Activated naive CD4-positive, alpha-beta T cell treated with anti-CD3 and anti-CD28 coated beads, Interleukin-2, amount 50 U/mL, for 72 hours (primary cell): ENCODE measurements around the gene STAU1. TPM values are rescaled to one million over a fixed set of nuclear protein-coding genes. Genes with fewer than 3 reads are reported as not detected.
"Not testable (repeated sequence)": the region's sequence is repeated elsewhere in the genome, so short reads cannot be mapped to it uniquely, and the experiment has no call there.

Experiments used
- ATAC-seq, 2 donors: fragments of 150-1000 bp; cut with Tn5 transposase; 2 replicates each; pipeline ENCODE4 v1.10.0; 2021; ENCODE audit warnings: mild to moderate bottlenecking in 2 of 2, moderate library complexity in 2 of 2
- DNase-seq, 2 donors: peaks; one replicate each; pipeline ENCODE4 v3.0.0; 2021 to 2022; ENCODE audit warnings: low spot score in 2 of 2
- H3K27ac Mint-ChIP-seq, 2 donors: one replicate each; pipeline ENCODE4 v1.8.0; 2022; ENCODE audit warnings: mild to moderate bottlenecking in 2 of 2, mixed read lengths in 2 of 2
- H3K36me3 Mint-ChIP-seq, 2 donors: one replicate each; pipeline ENCODE4 v1.8.0; 2022; ENCODE audit warnings: mixed read lengths in 2 of 2
- H3K9me3 Mint-ChIP-seq, 2 donors: one replicate each; pipeline ENCODE4 v1.8.0; 2022; ENCODE audit warnings: mixed read lengths in 2 of 2
- total RNA-seq, 2 donors: library from RNA; stranded (reverse); gene quantifications; one replicate each; pipeline ENCODE4 v1.2.3, GENCODE V29; 2022

STAU1 gene
- 10 to 100 TPM; 61.1 to 98.9 TPM for total RNA-seq

GRCh38 chr20:49187851-49188641, at the start of gene STAU1:
STAU1 (minus strand) TSS chr20:49188334; CDS start chr20:49166201, 22,133 bp downstream.
- DNase-seq (peak; percentile 90 to 96), ATAC-seq (peak; percentile 97)
- peak within 1 kb of the TSS; percentile 84 to 90 for H3K27ac Mint-ChIP-seq
- H3K9me3 Mint-ChIP-seq, result no peaks in the 10 kb centered on the region
- H3K36me3 Mint-ChIP-seq, result peaks cover 5 to 23% of the 10 kb centered on the region in 2 donors

DNA sequence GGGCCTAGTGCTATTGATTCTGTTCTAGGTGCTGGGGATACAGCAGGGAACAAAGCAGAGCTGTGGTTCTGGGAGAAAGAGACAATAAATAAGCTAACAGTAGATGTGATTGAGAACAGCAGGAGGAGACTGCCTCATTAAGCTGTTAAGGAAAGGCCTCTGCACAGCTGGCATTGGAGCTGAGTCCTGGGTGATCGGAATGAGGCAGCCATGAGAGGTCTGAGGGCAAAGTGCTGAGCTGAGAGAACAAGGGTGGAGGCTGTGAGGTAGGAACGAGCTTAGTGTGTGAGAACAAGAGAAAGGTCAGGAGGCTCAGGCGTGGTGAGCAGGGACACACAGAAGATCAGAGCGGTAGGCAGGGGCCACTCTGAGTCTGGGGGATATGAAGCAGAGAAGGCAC, 49.4 kb upstream of the STAU1 start:
- peak overlapping the region in 1 of 2 donors; percentile 16 for H3K27ac Mint-ChIP-seq
- no peaks in the 10 kb centered on the region for H3K9me3 Mint-ChIP-seq
- ATAC-seq (no peak), DNase-seq (no peak)
- peaks cover 7% of the 10 kb centered on the region in 2 donors for H3K36me3 Mint-ChIP-seq

DNA sequence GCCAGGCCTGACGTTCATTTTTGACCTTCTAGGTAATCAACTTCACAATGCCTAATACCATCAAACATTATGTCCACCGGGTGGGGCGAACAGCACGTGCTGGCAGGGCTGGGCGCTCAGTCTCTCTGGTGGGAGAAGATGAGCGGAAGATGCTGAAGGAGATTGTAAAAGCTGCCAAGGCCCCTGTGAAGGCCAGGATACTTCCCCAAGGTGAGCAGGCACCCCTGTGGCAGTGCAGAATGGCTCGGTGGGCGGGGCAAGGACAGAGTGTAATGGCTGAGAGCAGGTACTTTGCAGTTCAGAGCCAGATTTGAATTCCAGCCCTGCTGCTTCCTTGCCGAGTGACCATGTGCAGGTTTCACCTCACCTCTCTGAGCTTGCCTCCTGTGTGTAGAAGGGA, 48.2 kb upstream of the STAU1 start:
- H3K9me3 Mint-ChIP-seq, result no peaks in the 10 kb centered on the region
- DNase-seq (no peak), ATAC-seq (no peak)
- H3K27ac Mint-ChIP-seq, result peak overlapping the region in 1 of 2 donors; percentile 24
- peaks cover 7 to 9% of the 10 kb centered on the region in 2 donors for H3K36me3 Mint-ChIP-seq

- Mint-ChIP-seq H3K27ac (peak overlapping the region in 1 of 2 donors; percentile 81), H3K36me3 (peaks cover 7 to 14% of the 10 kb centered on the region in 2 donors), H3K9me3 (no peaks in the 10 kb centered on the region)
- ATAC-seq (no peak), DNase-seq (no peak)
Observed at GRCh38 chr20:49234831-49235230, 46.7 kb upstream of the STAU1 start.

DNA sequence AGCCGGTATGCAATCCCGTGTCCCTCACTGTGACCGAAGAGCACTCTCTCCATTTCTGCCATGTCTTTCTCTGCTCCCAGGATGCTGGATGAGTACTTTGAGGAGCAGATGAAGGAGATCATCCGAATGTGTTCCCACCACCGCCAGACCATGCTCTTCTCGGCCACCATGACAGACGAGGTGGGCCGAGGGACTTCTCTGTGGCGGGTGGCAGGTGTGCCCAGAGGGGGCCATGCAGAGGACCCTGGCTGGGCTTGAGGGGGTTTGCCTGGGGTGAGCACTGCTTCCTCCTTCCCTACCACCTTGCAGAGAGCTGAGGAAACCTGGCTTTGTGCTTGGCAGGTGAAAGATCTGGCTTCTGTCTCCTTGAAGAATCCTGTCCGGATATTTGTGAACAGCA, 45.1 kb upstream of the STAU1 start:
- DNase-seq (no peak), ATAC-seq (no peak)
- H3K36me3 Mint-ChIP-seq, result peaks cover 7 to 14% of the 10 kb centered on the region in 2 donors
- H3K27ac Mint-ChIP-seq, result peak overlapping the region in 1 of 2 donors; percentile 40
- no peaks in the 10 kb centered on the region for H3K9me3 Mint-ChIP-seq

GRCh38 chr20:49231471-49231870, 43.3 kb upstream of the STAU1 start:
- ATAC-seq (no peak), DNase-seq (no peak)
- peaks cover 7 to 14% of the 10 kb centered on the region in 2 donors for H3K36me3 Mint-ChIP-seq
- peak overlapping the region in 1 of 2 donors; percentile 88 for H3K27ac Mint-ChIP-seq
- no peaks in the 10 kb centered on the region for H3K9me3 Mint-ChIP-seq

GRCh38 chr20:49230561-49231133, 42.5 kb upstream of the STAU1 start:
- ATAC-seq (no peak), DNase-seq (no peak)
- Mint-ChIP-seq H3K36me3 (peaks cover 13 to 21% of the 10 kb centered on the region in 2 donors), H3K9me3 (no peaks in the 10 kb centered on the region), H3K27ac (peak overlapping the region; percentile 69 to 88)

GRCh38 chr20:49230021-49230420, 41.9 kb upstream of the STAU1 start:
- Mint-ChIP-seq H3K27ac (peak overlapping the region; percentile 69 to 78), H3K36me3 (peaks cover 15 to 23% of the 10 kb centered on the region in 2 donors), H3K9me3 (no peaks in the 10 kb centered on the region)
- ATAC-seq (no peak), DNase-seq (no peak)

GRCh38 chr20:49229381-49229780, 41.2 kb upstream of the STAU1 start:
- no peaks in the 10 kb centered on the region for H3K9me3 Mint-ChIP-seq
- DNase-seq (no peak), ATAC-seq (no peak)
- H3K36me3 Mint-ChIP-seq, result peaks cover 9 to 17% of the 10 kb centered on the region in 2 donors
- no peak overlapping the region for H3K27ac Mint-ChIP-seq

DNA sequence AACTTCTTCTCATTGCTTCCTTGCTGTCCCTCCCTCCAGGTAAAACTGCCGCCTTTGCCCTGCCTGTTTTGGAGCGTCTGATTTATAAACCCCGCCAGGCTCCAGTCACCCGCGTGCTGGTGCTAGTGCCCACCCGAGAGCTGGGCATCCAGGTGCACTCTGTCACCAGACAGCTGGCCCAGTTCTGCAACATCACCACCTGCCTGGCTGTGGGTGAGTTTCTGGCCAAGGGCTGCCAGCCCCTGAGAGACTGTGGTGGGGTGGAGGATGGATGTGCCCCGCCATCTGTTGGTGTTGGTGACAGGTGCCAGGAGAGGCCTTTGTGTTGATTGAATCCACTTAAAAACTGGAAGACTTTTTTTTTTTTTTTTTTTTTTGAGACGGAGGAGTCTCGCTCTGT, 40.5 kb upstream of the STAU1 start:
- H3K9me3 Mint-ChIP-seq, result no peaks in the 10 kb centered on the region
- H3K36me3 Mint-ChIP-seq, result peaks cover 9 to 17% of the 10 kb centered on the region in 2 donors
- ATAC-seq (no peak), DNase-seq (no peak)
- no peak overlapping the region for H3K27ac Mint-ChIP-seq

- H3K27ac Mint-ChIP-seq, result peak overlapping the region; percentile 36 to 90
- no peak for ATAC-seq
Observed at GRCh38 chr20:49225896-49226295, 37.8 kb upstream of the STAU1 start.

GRCh38 chr20:49219924-49220831, 32.0 kb upstream of the STAU1 start:
- Mint-ChIP-seq H3K36me3 (peaks cover 7 to 26% of the 10 kb centered on the region in 2 donors), H3K9me3 (no peaks in the 10 kb centered on the region), H3K27ac (peak overlapping the region; percentile 97 to 98)
- DNase-seq (no peak), ATAC-seq (no peak)

More at GRCh38 chr20:49225896-49226295, 37.8 kb upstream of the STAU1 start:
- H3K9me3 Mint-ChIP-seq, result no peaks in the 10 kb centered on the region
- DNase-seq, result no peak
- H3K36me3 Mint-ChIP-seq, result peaks cover 9 to 24% of the 10 kb centered on the region in 2 donors

DNA sequence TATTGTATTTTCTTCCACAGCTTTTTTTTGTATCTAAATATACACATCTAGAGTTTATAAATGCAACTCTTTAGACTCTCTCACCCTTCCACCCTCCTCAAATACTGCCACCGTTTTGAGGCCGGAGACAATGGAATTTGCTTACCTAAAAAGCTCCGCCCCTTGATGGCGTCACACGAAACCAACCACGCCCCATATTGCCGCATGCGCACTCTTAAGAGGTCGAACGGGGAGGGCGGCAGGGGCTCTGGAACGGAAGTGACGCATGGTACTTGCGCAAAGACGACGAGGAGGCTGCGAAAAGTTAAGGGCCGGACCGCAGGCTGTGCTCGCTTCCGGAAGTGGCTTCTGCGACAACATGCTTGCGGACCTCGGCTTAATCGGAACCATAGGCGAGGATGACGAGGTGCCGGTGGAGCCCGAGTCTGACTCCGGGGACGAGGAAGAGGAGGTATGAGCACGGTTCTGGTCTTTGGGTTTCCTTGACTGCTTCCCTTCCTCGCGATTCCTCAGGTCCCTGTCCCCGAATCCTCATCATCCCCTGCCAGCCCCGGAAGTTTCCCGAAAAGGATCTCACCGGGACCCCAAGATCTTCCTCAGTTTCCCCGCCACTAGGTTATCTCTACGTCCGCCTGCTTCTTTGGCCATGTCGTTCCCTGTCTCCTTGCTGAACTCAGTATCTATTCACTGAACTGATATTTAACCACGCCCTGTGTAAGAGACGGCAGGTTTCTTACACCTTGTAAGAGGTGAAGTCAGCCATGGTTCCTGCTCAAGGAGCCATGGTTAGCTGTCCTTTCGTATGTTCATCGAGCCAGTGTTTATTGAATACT, 31.2 kb upstream of the STAU1 start, which contains the start of gene DDX27:
Gene DDX27 (plus strand): TSS at position 326 of the 833 bp plus-strand sequence. CDS start 33 bp downstream, at position 359.
- ATAC-seq (peak; percentile 94 to 96), DNase-seq (peak; percentile 93 to 97)
- peaks cover 7 to 26% of the 10 kb centered on the region in 2 donors for H3K36me3 Mint-ChIP-seq
- H3K27ac Mint-ChIP-seq, result peak within 1 kb of the TSS; percentile 97 to 98
- H3K9me3 Mint-ChIP-seq, result no peaks in the 10 kb centered on the region

GRCh38 chr20:49218739-49219090, 30.6 kb upstream of the STAU1 start:
- peak in 1 of 2 donors; percentile 15 for DNase-seq

DNA sequence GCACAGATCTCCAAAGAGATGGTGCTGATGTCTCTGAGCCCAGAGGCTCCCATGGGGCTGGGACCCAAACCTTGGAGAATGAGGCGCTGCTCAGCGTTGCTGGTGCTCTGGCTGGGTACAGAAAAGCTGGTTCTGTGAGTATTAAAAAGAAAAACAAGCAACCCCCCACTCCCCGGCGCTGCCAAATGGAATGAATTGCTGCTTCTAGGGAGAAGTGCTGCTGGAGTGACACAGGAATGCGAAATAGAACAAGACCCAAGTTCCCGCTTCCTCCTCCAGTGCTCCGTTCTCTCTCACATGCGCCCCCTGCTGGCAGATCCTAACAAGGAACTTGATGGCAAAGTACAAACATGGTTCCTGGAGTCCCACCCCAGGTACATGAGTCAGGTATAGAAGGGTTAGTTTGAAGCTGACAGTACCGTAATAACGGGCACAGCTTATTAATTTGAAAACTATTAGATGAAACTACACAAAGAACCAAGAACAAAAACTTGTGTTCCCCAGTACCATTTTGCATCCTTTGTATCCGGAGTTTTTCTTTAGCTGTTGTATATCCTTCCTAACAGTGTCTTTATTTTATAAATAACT, 29.0 kb upstream of the STAU1 start:
- DNase-seq (peak; percentile 86 to 98), ATAC-seq (peak; percentile 68)
- H3K27ac Mint-ChIP-seq, result peak overlapping the region in 1 of 2 donors; percentile 64
- H3K9me3 Mint-ChIP-seq, result no peaks in the 10 kb centered on the region
- H3K36me3 Mint-ChIP-seq, result peaks cover 7 to 20% of the 10 kb centered on the region in 2 donors

More at GRCh38 chr20:49218739-49219090, 30.6 kb upstream of the STAU1 start:
- peak overlapping the region; percentile 97 to 98 for H3K27ac Mint-ChIP-seq
- H3K36me3 Mint-ChIP-seq, result peaks cover 7 to 26% of the 10 kb centered on the region in 2 donors
- ATAC-seq, result peak; percentile 0 to 4
- not testable (repeated sequence) for H3K9me3 Mint-ChIP-seq
